ENCODE measurements around the gene ANP32E.

- TF ChIP-seq CTCF (IDR thresholded peaks at IDR 0.05): no peak
- TF ChIP-seq EP300 (IDR thresholded peaks at IDR 0.05): no peak
Observed at GRCh38 chr1:150268340-150268704, 32.4 kb upstream of the ANP32E start.

All from ovary (tissue), 3 donors.